ENCODE results near the gene ARHGAP24.

The ARHGAP24 gene

DNA sequence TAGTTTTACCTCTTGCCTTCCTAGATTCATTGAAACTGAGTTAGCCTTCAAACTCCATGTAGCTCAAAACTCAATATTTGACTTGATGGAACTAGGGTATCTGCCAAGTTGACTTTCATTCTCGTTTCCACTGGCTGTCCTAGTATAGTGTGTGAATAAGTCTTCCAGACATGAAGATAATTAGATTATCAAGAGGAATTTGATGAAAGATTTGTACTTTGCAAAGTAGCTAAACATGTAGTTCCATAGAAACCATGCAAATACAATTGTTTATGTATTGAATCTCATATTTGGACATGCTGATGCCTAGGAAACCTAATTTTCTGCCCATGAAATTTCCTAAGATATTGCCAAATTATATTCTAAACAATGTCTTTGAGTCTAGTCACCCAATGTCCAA is 297.5 kb downstream of the ARHGAP24 start:
- Histone ChIP-seq H3K4me3 (ENCODE audit: low read depth in 1 of 2, low read length in 1 of 2) (no peak overlapping the region), H3K9me3 (no peaks in the 10 kb centered on the region), H3K4me1 (ENCODE audit: control insufficient read depth in 1 of 2, insufficient read depth in 1 of 2, low read depth in 1 of 2, low read length in 1 of 2) (peaks cover 7 to 13% of the 10 kb centered on the region in 2 experiments), H3K27me3 (no peaks in the 10 kb centered on the region), H3K36me3 (no peaks in the 10 kb centered on the region), H3K27ac (no peak overlapping the region)
- no peak for TF ChIP-seq CTCF (IDR thresholded peaks at IDR 0.05)

DNA sequence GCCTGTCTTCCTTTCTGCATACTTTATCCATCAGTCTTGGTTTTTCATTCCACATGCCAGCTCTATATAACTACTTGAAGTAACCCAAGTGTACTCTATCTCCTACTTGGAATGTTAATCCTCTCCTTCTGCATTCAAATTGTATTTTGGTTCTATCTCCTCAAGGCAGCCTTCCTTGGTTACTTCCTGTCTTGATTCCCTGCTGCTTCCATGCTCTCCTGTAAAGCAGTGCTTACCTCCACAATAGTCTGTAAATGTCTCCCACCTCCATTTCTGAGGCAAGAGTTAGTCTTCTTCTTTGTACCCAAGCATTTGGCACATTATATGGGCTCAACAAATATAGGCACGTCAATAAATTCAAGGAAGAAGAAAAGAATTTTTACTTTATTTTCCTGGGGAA is 298.4 kb downstream of the ARHGAP24 start:
- Histone ChIP-seq H3K27ac (no peak overlapping the region), H3K36me3 (no peaks in the 10 kb centered on the region), H3K9me3 (no peaks in the 10 kb centered on the region), H3K27me3 (no peaks in the 10 kb centered on the region), H3K4me3 (ENCODE audit: low read depth in 1 of 2, low read length in 1 of 2) (no peak overlapping the region), H3K4me1 (ENCODE audit: control insufficient read depth in 1 of 2, insufficient read depth in 1 of 2, low read depth in 1 of 2, low read length in 1 of 2) (peaks cover 7 to 19% of the 10 kb centered on the region in 2 experiments)
- no peak for TF ChIP-seq CTCF (IDR thresholded peaks at IDR 0.05)

- Histone ChIP-seq H3K4me1 (ENCODE audit: control insufficient read depth in 1 of 2, insufficient read depth in 1 of 2, low read depth in 1 of 2, low read length in 1 of 2) (peaks cover 7 to 20% of the 10 kb centered on the region in 2 experiments), H3K27ac (no peak overlapping the region)
Observed at GRCh38 chr4:85774000-85774399, 299.1 kb downstream of the ARHGAP24 start.

GRCh38 chr4:85774489-85774888 is 299.5 kb downstream of the ARHGAP24 start:
- Histone ChIP-seq H3K27ac (no peak overlapping the region), H3K9me3 (no peaks in the 10 kb centered on the region), H3K27me3 (no peaks in the 10 kb centered on the region), H3K36me3 (no peaks in the 10 kb centered on the region), H3K4me3 (ENCODE audit: low read depth in 1 of 2, low read length in 1 of 2) (no peak overlapping the region), H3K4me1 (ENCODE audit: control insufficient read depth in 1 of 2, insufficient read depth in 1 of 2, low read depth in 1 of 2, low read length in 1 of 2) (peaks cover 7 to 20% of the 10 kb centered on the region in 2 experiments)
- TF ChIP-seq CTCF (IDR thresholded peaks at IDR 0.05): no peak

More at GRCh38 chr4:85774000-85774399, 299.1 kb downstream of the ARHGAP24 start:
- Histone ChIP-seq H3K9me3 (no peaks in the 10 kb centered on the region), H3K27me3 (no peaks in the 10 kb centered on the region), H3K4me3 (ENCODE audit: low read depth in 1 of 2, low read length in 1 of 2) (no peak overlapping the region), H3K36me3 (no peaks in the 10 kb centered on the region)
- TF ChIP-seq CTCF (IDR thresholded peaks at IDR 0.05): no peak

DNA sequence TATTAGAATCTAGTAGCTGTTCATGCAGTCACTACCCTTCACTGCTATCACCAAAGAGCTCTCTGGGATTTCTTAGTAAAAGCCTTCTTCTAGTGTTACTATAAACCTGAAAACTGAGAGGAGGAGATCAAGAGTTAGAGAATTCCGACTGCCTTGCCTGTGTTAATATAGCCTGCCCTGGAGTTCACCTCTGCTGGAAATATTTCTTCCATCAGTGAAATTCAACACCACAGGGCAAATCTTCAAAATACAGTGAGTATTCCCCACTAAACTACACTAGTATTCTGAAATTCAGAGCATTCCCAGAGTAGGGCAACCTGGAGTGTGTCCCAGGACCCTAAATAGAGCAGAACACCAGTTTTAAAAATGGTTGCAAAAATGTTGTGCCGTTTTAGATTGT is 301.1 kb downstream of the ARHGAP24 start:
- Histone ChIP-seq H3K36me3 (no peaks in the 10 kb centered on the region), H3K27me3 (no peaks in the 10 kb centered on the region), H3K9me3 (no peaks in the 10 kb centered on the region), H3K27ac (no peak overlapping the region), H3K4me3 (ENCODE audit: low read depth in 1 of 2, low read length in 1 of 2) (no peak overlapping the region), H3K4me1 (ENCODE audit: control insufficient read depth in 1 of 2, insufficient read depth in 1 of 2, low read depth in 1 of 2, low read length in 1 of 2) (peaks cover 7 to 20% of the 10 kb centered on the region in 2 experiments)
- no peak for TF ChIP-seq CTCF (IDR thresholded peaks at IDR 0.05)

GRCh38 chr4:85776579-85776978 is 301.6 kb downstream of the ARHGAP24 start:
- Histone ChIP-seq H3K4me3 (ENCODE audit: low read depth in 1 of 2, low read length in 1 of 2) (no peak overlapping the region), H3K9me3 (no peaks in the 10 kb centered on the region), H3K27ac (no peak overlapping the region), H3K27me3 (no peaks in the 10 kb centered on the region), H3K4me1 (ENCODE audit: control insufficient read depth in 1 of 2, insufficient read depth in 1 of 2, low read depth in 1 of 2, low read length in 1 of 2) (peaks cover 7 to 20% of the 10 kb centered on the region in 2 experiments), H3K36me3 (no peaks in the 10 kb centered on the region)
- no peak for TF ChIP-seq CTCF (IDR thresholded peaks at IDR 0.05)

Measured in neutrophil (primary cell).